GM12878 (cell line): ENCODE data around the gene SEC16B. TPM values are rescaled to one million over a fixed set of nuclear protein-coding genes. Genes with fewer than 3 reads are reported as not detected.

Source experiments
- ATAC-seq: fragments of 200-7000 bp; cut with Tn5 transposase; 3 replicates; pipeline ENCODE4 v1.9.1; 2020; ENCODE audit warnings: mild to moderate bottlenecking, moderate library complexity
- BruUV-seq: library from RNA; stranded (reverse); fragments of 400-500 nt; replicated peaks from 2 replicates; lab custom pipeline; 2021; lab: Mats Ljungman, UMichigan
- CTCF ChIA-PET: fragments of 300-600 bp; sonication (Branson Sonifier 250); formaldehyde crosslinking; extraction: SDS; loops from one replicate; lab custom pipeline; 2021; ENCODE audit warnings: inconsistent platforms; lab: Yijun Ruan, JAX
- POLR2A ChIA-PET: fragments of 350-600 bp; formaldehyde crosslinking; extraction: SDS; loops from one replicate; lab custom pipeline; 2021; ENCODE audit warnings: inconsistent platforms; lab: Charles Lee
- RAD21 ChIA-PET: fragments of 300-600 bp; sonication (Branson Sonifier 250); formaldehyde crosslinking; loops from one replicate; lab custom pipeline; 2023; ENCODE audit warnings: antibody characterized with exemption; ENCODE audit not compliant: unreplicated experiment; lab: Charles Lee
- SMC1A ChIA-PET: fragments of 300-600 bp; sonication (Branson Sonifier 250); formaldehyde crosslinking; loops from one replicate; lab custom pipeline; 2023; ENCODE audit not compliant: unreplicated experiment, uncharacterized antibody; lab: Charles Lee
- DNase-seq: peaks from one replicate; pipeline ENCODE4 v3.0.0-alpha.2; 2011; ENCODE audit warnings: low read depth, low spot score
- FAIRE-seq: peaks from 3 replicates; lab custom pipeline; 2011; peaks lifted over from hg19 to GRCh38; lab: Jason Lieb, UNC
- H2AFZ ChIP-seq: 2 replicates; pipeline ENCODE4 v1.6.0; 2011; ENCODE audit warnings: low read depth, low read length, control low read depth; ENCODE audit not compliant: control insufficient read depth
- H3K27ac ChIP-seq: 2 replicates; pipeline ENCODE4 v1.5.1; 2011; ENCODE audit warnings: control low read depth; ENCODE audit not compliant: control insufficient read depth, insufficient read depth
- H3K27me3 ChIP-seq, 2 experiments: replicated peaks in 1 of 2; 2 replicates each; pipeline versions ENCODE4 v1.6.0 to v1.6.1; 2011; ENCODE audit warnings: low read length in 1 of 2; ENCODE audit not compliant: control insufficient read depth in 2 of 2, insufficient read depth in 2 of 2
- H3K36me3 ChIP-seq, 2 experiments: 2 replicates each; pipeline ENCODE4 v1.5.1; 2011; ENCODE audit warnings: low read length in 1 of 2; ENCODE audit not compliant: control insufficient read depth in 2 of 2, insufficient read depth in 2 of 2
- H3K4me1 ChIP-seq: 2 replicates; pipeline ENCODE4 v1.6.1; 2011; ENCODE audit warnings: mild to moderate bottlenecking, low read length, moderate library complexity, mixed read lengths; ENCODE audit not compliant: control insufficient read depth, insufficient read depth
- H3K4me2 ChIP-seq: 2 replicates; pipeline ENCODE4 v1.6.0; 2011; ENCODE audit warnings: control low read depth; ENCODE audit not compliant: control insufficient read depth, insufficient read depth
- H3K4me3 ChIP-seq: fragments of 200-600 bp; sonication (generic); 2 replicates; pipeline ENCODE4 v1.5.1; 2016
- H3K79me2 ChIP-seq: 2 replicates; pipeline ENCODE4 v1.6.0; 2011; ENCODE audit warnings: low read length; ENCODE audit not compliant: control insufficient read depth, insufficient read depth
- H3K9ac ChIP-seq: 2 replicates; pipeline ENCODE4 v1.8.0; 2011; ENCODE audit warnings: low read length, control low read depth, mixed read lengths; ENCODE audit not compliant: control insufficient read depth, insufficient read depth
- H3K9me3 ChIP-seq: replicated peaks from 3 replicates; pipeline ENCODE4 v1.5.1; 2011; ENCODE audit warnings: mild to moderate bottlenecking, low read length; ENCODE audit not compliant: control insufficient read depth, insufficient read depth
- H4K20me1 ChIP-seq: 2 replicates; pipeline ENCODE4 v1.6.0; 2011; ENCODE audit not compliant: control insufficient read depth, insufficient read depth
- BCLAF1 ChIP-seq: fragments of 450-650 bp; IDR thresholded peaks from 2 replicates; pipeline ENCODE4 v1.6.1; 2017; ENCODE audit warnings: antibody characterized with exemption, mild to moderate bottlenecking, moderate library complexity
- EED ChIP-seq: sonication (generic); IDR thresholded peaks from 2 replicates; pipeline ENCODE4 v1.6.1; 2016; ENCODE audit warnings: antibody characterized with exemption, low read depth
- JUNB ChIP-seq: IDR thresholded peaks from 2 replicates; pipeline ENCODE4 v1.6.1; 2016; ENCODE audit warnings: antibody characterized with exemption, mild to moderate bottlenecking
- KAT2A ChIP-seq: conservative IDR thresholded peaks from 2 replicates; pipeline ENCODE4 v1.6.1; 2011; ENCODE audit warnings: low read depth, low read length; ENCODE audit not compliant: control insufficient read depth
- LARP7 ChIP-seq: fragments of 450-650 bp; IDR thresholded peaks from 2 replicates; pipeline ENCODE4 v1.6.1; 2017; ENCODE audit warnings: mild to moderate bottlenecking
- MYC ChIP-seq: IDR thresholded peaks from 2 replicates; pipeline ENCODE4 v1.6.1; 2011; ENCODE audit warnings: mild to moderate bottlenecking, low read length, moderate library complexity, inconsistent platforms; ENCODE audit not compliant: insufficient read depth, insufficient replicate concordance, insufficient read length, severe bottlenecking
- NRF1 ChIP-seq: conservative IDR thresholded peaks from 2 replicates; pipeline ENCODE4 v1.6.1; 2011; ENCODE audit warnings: mild to moderate bottlenecking, low read depth, low read length, improper control_type of control experiment
- SUZ12 ChIP-seq: fragments of 200-600 bp; sonication (generic); IDR thresholded peaks from one replicate; pipeline ENCODE4 v1.6.1; 2018; ENCODE audit warnings: antibody characterized with exemption, mild to moderate bottlenecking; ENCODE audit not compliant: unreplicated experiment
- TBL1XR1 ChIP-seq: IDR thresholded peaks from 2 replicates; pipeline ENCODE4 v1.6.1; 2012; ENCODE audit warnings: low read depth, low read length, improper control_type of control experiment
- YY1 ChIP-seq: IDR thresholded peaks from 2 replicates; pipeline ENCODE4 v1.6.1; 2011; ENCODE audit warnings: low read depth, mild to moderate bottlenecking, low read length
- ZNF217 ChIP-seq: fragments of 450-650 bp; IDR thresholded peaks from 2 replicates; pipeline ENCODE4 v1.6.1; 2017; ENCODE audit warnings: antibody characterized with exemption, mild to moderate bottlenecking
- ZNF274 ChIP-seq: IDR thresholded peaks from one replicate; pipeline ENCODE4 v1.8.0; 2011; ENCODE audit not compliant: insufficient read length, insufficient read depth
- in situ Hi-C: fragments of 300-500 bp; cut with MboI; formaldehyde crosslinking; loops from 9 replicates; pipeline ENCODE4 v1.14.3; 2018; ENCODE audit warnings: mixed read lengths
- intact Hi-C: fragments of 100-400 bp; cut with micrococcal nuclease; formaldehyde crosslinking; loops from one replicate; pipeline ENCODE4 v1.14.2; 2022; ENCODE audit not compliant: unreplicated experiment
- polyA plus RNA-seq, 11 experiments: library from polyadenylated mRNA; depleted of rRNA in 4 of 11; unstranded in 6 of 11; stranded (reverse) in 5 of 11; fragments of >200 nt; fragmentation: Nextera tagmentation in 4 of 11; fragmentation: Illumina TruSeq in 1 of 11; extraction: Ambion mirVana in 4 of 11; extraction: Trizol in 1 of 11; gene quantifications; 1 replicate in 1 of 11; 2 replicates in 10 of 11; pipeline versions ENCODE4 v1.2.1 to v1.2.3, GENCODE V29; 2011 to 2016; ENCODE audit warnings: inconsistent platforms in 2 of 11, missing spikeins in 2 of 11, low read depth in 1 of 11
- total RNA-seq, 4 experiments: library from RNA; depleted of rRNA in 3 of 4; stranded (reverse); fragments of >200 nt in 3 of 4; fragmentation: Illumina TruSeq in 1 of 4; extraction: Trizol in 1 of 4; gene quantifications; 2 replicates each; pipeline versions ENCODE4 v1.2.1 to v1.2.3, GENCODE V29; 2013 to 2021

Gene SEC16B
- total and polyA plus RNA-seq, 10 of the 15 experiments (the other 5 are each of a cell fraction or from before 2014, with no cell fraction given) = 0.10 to 0.94 (median 0.17) TPM; not detected in 2

DNA sequence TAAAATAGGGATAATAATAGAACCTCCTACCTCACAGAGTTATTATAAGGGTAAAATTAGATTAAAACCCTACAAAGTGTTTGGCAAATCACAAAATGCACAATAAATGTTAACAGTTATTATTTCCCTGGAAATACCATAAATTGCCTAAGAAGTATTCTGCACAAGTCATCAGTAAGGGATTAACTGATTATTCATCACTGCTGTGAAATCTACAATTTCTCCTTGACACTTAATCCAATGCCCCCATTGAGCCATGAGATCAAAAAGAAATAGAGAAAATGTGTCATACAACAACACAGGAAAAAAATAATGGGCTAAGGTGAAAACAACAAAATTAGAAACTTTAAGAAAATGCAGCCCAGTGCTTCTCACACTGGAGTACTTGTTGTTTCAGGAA is 6.7 kb upstream of the SEC16B start:
- Histone ChIP-seq H3K9me3 (no peaks in the 10 kb centered on the region; the same call in 2 of the 3 replicates), H4K20me1 (no peaks in the 10 kb centered on the region), H3K9ac (no peak overlapping the region), H3K27ac (no peak overlapping the region), H3K36me3 (no peaks in the 10 kb centered on the region), H3K27me3 (no peaks in the 10 kb centered on the region), H3K4me1 (no peaks in the 10 kb centered on the region), H2AFZ (no peak overlapping the region), H3K4me2 (no peak overlapping the region), H3K79me2 (no peaks in the 10 kb centered on the region), H3K4me3 (no peak overlapping the region)
- no peak for FAIRE-seq
- POLR2A ChIA-PET = no interaction called here
- ATAC-seq = no peak
- intact Hi-C loops (no loop called here), in situ Hi-C loops (no loop called here)
- TF ChIP-seq EED (no peak), LARP7 (no peak), YY1 (no peak), TBL1XR1 (no peak), MYC (no peak), BCLAF1 (no peak), KAT2A (no peak), ZNF274 (no peak), JUNB (no peak), ZNF217 (no peak), SUZ12 (no peak), NRF1 (no peak)
- SMC1A ChIA-PET = interaction anchor here (1.5 kb wide), 1 partner anchor 19 kb away, joined by 6 read pairs; no protein-coding TSS in a partner anchor
- no TSS peak for BruUV-seq
- RAD21 ChIA-PET = no interaction called here
- CTCF ChIA-PET = interaction anchor here (1.4 kb wide), 1 partner anchor 10 kb away, joined by 3 read pairs; no protein-coding TSS in a partner anchor
- no peak for DNase-seq
